Measurements from ENCODE around the gene ABCD3. TPM values are rescaled to one million over a fixed set of nuclear protein-coding genes. Genes with fewer than 3 reads are reported as not detected.
A peak's percentile ranks its signal among the peaks of the same experiment; 100 is the strongest.

ABCD3 gene
- total and polyA plus RNA-seq, 2 of the 13 experiments (the other 11 are each of a cell fraction or from before 2014, with no cell fraction given): 27.5 to 166 TPM

DNA sequence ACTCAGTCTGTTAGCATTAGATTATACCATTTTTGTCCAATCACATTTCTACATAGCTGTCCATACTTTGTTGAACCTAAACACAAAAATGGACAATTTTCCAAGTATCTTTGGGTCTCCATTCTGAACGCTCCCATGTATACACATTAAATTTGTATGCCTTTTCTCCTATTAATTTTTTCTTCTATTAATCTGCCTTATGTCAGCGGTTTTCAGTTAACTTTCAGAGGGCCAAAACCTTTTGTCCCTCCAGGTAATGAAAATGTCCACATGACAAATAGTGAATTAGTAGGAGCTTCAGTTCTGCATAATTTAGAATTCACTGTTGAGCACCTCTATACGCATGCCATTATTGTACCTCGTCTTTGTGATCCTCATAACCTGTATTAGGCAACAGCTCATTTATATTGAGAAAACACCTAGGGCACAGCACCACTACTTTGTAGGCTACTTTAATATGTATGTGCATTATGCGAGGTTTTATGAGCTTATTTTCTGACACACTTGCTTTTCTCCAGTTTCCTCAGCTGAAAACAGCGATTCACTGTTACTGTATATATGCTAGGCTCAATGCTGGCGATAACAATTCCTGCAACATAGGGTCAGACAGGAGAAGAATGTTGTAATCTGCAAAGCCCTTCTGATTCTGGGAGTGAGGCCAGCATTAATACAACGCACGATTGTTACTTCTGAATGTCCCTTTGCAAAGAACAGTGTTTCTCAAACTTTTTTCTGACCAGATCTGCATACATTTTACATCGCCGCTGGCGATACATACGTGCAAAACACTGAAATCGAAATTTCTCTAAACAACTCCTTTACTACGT is 1.1 kb upstream of the ABCD3 start (continued):
- TF ChIP-seq, protein P1, sequence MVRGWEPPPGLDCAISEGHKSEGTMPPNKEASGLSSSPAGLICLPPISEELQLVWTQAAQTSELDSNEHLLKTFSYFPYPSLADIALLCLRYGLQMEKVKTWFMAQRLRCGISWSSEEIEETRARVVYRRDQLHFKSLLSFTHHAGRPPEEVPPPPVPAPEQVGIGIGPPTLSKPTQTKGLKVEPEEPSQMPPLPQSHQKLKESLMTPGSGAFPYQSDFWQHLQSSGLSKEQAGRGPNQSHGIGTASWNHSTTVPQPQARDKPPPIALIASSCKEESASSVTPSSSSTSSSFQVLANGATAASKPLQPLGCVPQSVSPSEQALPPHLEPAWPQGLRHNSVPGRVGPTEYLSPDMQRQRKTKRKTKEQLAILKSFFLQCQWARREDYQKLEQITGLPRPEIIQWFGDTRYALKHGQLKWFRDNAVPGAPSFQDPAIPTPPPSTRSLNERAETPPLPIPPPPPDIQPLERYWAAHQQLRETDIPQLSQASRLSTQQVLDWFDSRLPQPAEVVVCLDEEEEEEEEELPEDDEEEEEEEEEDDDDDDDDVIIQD (CRISPR knock-in tag; IDR thresholded peaks at IDR 0.05; ENCODE audit: low read depth): peak; percentile 52; the same call in 1 of the 2 replicates
- TF ChIP-seq KLF6 (CRISPR knock-in tag; IDR thresholded peaks at IDR 0.05): 0 out of 2 replicates have a peak, but pooled peaks have one; percentile 11
- TF ChIP-seq ZNF253 (CRISPR knock-in tag; IDR thresholded peaks at IDR 0.05; ENCODE audit: borderline replicate concordance): no peak
- TF ChIP-seq PPARG (CRISPR knock-in tag; conservative IDR thresholded peaks at IDR 0.05): 0 out of 2 replicates have a peak, but pooled peaks have one; percentile 5
- 0 out of 2 replicates have a peak, but pooled peaks have one; percentile 29 for TF ChIP-seq TARDBP (CRISPR knock-in tag; IDR thresholded peaks at IDR 0.05)
- no peak for TF ChIP-seq ZNF468 (CRISPR knock-in tag; IDR thresholded peaks at IDR 0.05)
- TF ChIP-seq CEBPB (IDR thresholded peaks at IDR 0.05; ENCODE audit: borderline replicate concordance, low read depth, low read length): peak; percentile 59

- Histone ChIP-seq H3K27ac (ENCODE audit: extremely low read length, insufficient read depth, low read length) (peak overlapping the region; percentile 99), H4K20me1 (ENCODE audit: insufficient read depth, low read length) (peaks cover 33% of the 10 kb centered on the region), H2AFZ (ENCODE audit: low read length) (peak overlapping the region; percentile 30), H3K4me3 (replicated peaks in 1 of 3; ENCODE audit: insufficient read depth in 1 of 3, low read depth in 2 of 3, low read length in 3 of 3) (peak overlapping the region; percentile 66 to 83 (median 76)), H3K4me2 (ENCODE audit: low read depth, low read length) (peak overlapping the region; percentile 95), H3K36me3 (replicated peaks in 1 of 2; ENCODE audit: control insufficient read depth in 1 of 2, insufficient read depth in 2 of 2, low read length in 2 of 2) (no peaks in the 10 kb centered on the region), H3K4me1 (ENCODE audit: insufficient read depth, low read length) (peaks cover 52% of the 10 kb centered on the region), H3K79me2 (ENCODE audit: insufficient read depth, low read length) (peaks cover 44% of the 10 kb centered on the region), H3K9ac (ENCODE audit: insufficient read depth, low read depth, low read length) (peak overlapping the region; percentile 93), H3K27me3 (ENCODE audit: control insufficient read depth in 1 of 2, insufficient read depth in 2 of 2, low read length in 2 of 2) (no peaks in the 10 kb centered on the region; a peak in 1 of 5 replicates), H3K9me3 (ENCODE audit: low read length) (no peaks in the 10 kb centered on the region)
- ChIA-PET CTCF (ENCODE audit: low intra/inter-chr PET ratio, low total read pairs) (no interaction called here), POLR2A (interaction anchor here (0.5 to 5.0 kb wide), 17 partner anchors 9 to 571 kb away, joined by 3 to 61 read pairs (median 5); no protein-coding TSS in a partner anchor)
- ATAC-seq (no peak), FAIRE-seq (no peak), DNase-seq (ENCODE audit: low spot score) (no peak)
- intact Hi-C loops (cut with micrococcal nuclease; ENCODE audit: unreplicated experiment) (loop anchor here (1.0 kb wide), 1 partner anchor 33 kb away; no protein-coding TSS in a partner anchor), in situ Hi-C loops (cut with HindIII; ENCODE audit: extremely low pct_ligation_motif_present, low pct_unique_long_range_greater_than_20kb) (no loop called here)
- TSS peak; percentile 97 for BruUV-seq (replicated peaks)
- 2% methylated on average over 9 of the region's 9 CpGs for WGBS (ENCODE audit: low lambda C conversion rate)
- no peak for TF ChIP-seq MEF2D (CRISPR knock-in tag; IDR thresholded peaks at IDR 0.05)
- TF ChIP-seq, protein P2, sequence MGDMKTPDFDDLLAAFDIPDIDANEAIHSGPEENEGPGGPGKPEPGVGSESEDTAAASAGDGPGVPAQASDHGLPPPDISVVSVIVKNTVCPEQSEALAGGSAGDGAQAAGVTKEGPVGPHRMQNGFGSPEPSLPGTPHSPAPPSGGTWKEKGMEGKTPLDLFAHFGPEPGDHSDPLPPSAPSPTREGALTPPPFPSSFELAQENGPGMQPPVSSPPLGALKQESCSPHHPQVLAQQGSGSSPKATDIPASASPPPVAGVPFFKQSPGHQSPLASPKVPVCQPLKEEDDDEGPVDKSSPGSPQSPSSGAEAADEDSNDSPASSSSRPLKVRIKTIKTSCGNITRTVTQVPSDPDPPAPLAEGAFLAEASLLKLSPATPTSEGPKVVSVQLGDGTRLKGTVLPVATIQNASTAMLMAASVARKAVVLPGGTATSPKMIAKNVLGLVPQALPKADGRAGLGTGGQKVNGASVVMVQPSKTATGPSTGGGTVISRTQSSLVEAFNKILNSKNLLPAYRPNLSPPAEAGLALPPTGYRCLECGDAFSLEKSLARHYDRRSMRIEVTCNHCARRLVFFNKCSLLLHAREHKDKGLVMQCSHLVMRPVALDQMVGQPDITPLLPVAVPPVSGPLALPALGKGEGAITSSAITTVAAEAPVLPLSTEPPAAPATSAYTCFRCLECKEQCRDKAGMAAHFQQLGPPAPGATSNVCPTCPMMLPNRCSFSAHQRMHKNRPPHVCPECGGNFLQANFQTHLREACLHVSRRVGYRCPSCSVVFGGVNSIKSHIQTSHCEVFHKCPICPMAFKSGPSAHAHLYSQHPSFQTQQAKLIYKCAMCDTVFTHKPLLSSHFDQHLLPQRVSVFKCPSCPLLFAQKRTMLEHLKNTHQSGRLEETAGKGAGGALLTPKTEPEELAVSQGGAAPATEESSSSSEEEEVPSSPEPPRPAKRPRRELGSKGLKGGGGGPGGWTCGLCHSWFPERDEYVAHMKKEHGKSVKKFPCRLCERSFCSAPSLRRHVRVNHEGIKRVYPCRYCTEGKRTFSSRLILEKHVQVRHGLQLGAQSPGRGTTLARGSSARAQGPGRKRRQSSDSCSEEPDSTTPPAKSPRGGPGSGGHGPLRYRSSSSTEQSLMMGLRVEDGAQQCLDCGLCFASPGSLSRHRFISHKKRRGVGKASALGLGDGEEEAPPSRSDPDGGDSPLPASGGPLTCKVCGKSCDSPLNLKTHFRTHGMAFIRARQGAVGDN (CRISPR knock-in tag; IDR thresholded peaks at IDR 0.05): no peak
- no peak for TF ChIP-seq ZNF724P (CRISPR knock-in tag; IDR thresholded peaks at IDR 0.05; ENCODE audit: borderline replicate concordance)
- TF ChIP-seq HOXA7 (CRISPR knock-in tag; IDR thresholded peaks at IDR 0.05): no peak
- TF ChIP-seq CC2D1A (CRISPR knock-in tag; IDR thresholded peaks at IDR 0.05): no peak
Measured at GRCh38 chr1:94417728-94417977, 536 bp upstream of the ABCD3 start.

All from HepG2 (cell line).